GM18498 (cell line): Measurements from ENCODE around the gene R3HDM4.

ENCODE experiments used
- ATAC-seq: cut with Tn5 transposase; IDR thresholded peaks from one replicate; pipeline ENCODE4 v1.9.1; 2021; ENCODE audit warnings: mild to moderate bottlenecking, moderate library complexity; ENCODE audit not compliant: unreplicated experiment

R3HDM4 gene

GRCh38 chr19:917323-918151 is 4.5 kb upstream of the R3HDM4 start, which contains the start of gene KISS1R:
TSS of gene KISS1R (plus strand) at chr19:917333. CDS start at chr19:917503, 170 bp downstream.
- ATAC-seq: no peak

GRCh38 chr19:916645-917322 is 3.8 kb upstream of the R3HDM4 start:
- ATAC-seq: no peak

- ATAC-seq: peak; percentile 10
These were observed 589 bp downstream of the R3HDM4 start for GRCh38 chr19:912181-913079.

GRCh38 chr19:911197-912033 is 1.6 kb downstream of the R3HDM4 start:
- ATAC-seq: no peak

GRCh38 chr19:907183-907853 is 5.7 kb downstream of the R3HDM4 start:
- no peak for ATAC-seq

GRCh38 chr19:906480-906879 is 6.5 kb downstream of the R3HDM4 start:
- ATAC-seq: no peak

GRCh38 chr19:904545-904944 is 8.5 kb downstream of the R3HDM4 start:
- ATAC-seq: no peak

GRCh38 chr19:903266-903797 is 9.7 kb downstream of the R3HDM4 start:
- ATAC-seq: no peak

GRCh38 chr19:902446-903226 is 10.4 kb downstream of the R3HDM4 start:
- ATAC-seq: no peak

- no peak for ATAC-seq
These were observed 11.0 kb downstream of the R3HDM4 start for GRCh38 chr19:902093-902370.

GRCh38 chr19:901216-902092 is 11.6 kb downstream of the R3HDM4 start:
- no peak for ATAC-seq

- ATAC-seq: no peak
These were observed 12.5 kb downstream of the R3HDM4 start for GRCh38 chr19:900302-901111.

GRCh38 chr19:900043-900301 is 13.0 kb downstream of the R3HDM4 start:
- ATAC-seq: no peak

GRCh38 chr19:899336-900042 is 13.5 kb downstream of the R3HDM4 start:
- no peak for ATAC-seq

- ATAC-seq: no peak
These were observed 14.4 kb downstream of the R3HDM4 start for GRCh38 chr19:898663-899062.

GRCh38 chr19:897442-898039 is 15.5 kb downstream of the R3HDM4 start:
- ATAC-seq: no peak
